NK-92 (cell line): Measurements from ENCODE around the gene PLCD3.

Source experiments
- DNase-seq: peaks from one replicate; lab custom pipeline; 2025; ENCODE audit not compliant: unreplicated experiment; lab: John Stamatoyannopoulos, UW

The PLCD3 gene

DNA sequence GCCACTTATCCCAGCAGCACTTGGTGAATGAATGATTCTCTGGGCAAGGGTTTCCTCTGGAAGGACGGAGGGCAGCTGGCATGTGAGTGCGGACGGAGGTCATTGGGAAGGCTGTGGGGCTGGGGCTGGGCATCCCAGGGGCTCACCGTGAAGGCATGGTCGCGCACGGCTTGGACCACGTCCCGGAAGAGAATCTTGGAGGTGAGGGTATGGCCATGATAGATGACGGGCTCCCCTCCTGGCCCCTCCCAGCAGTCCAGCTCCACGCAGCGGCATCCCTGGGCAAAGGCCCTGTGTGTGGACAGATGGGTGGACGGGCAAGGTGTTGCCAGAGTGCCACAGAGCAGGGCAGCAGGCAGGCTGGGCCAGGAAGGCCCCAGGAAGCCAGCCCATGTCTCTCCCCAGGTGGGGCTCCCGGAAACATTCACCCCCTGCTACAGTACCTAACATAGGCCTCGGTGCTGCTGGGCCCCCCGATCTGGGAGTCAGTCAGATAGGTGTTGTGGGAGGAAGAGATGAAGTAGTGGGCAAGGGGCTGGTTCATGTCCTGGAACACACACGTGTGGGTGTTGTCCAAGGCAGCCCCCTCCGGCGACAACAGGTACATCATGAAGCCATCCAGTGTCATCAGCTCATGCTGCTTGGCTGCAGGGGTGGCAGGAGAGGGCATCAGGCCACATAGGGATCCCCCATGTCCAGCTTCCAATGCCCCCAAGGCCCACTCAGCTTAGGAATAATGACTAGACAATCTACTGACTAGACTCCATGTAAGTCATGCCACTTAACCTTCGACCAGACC is 14.3 kb downstream of the PLCD3 start:
- no peak for DNase-seq

DNA sequence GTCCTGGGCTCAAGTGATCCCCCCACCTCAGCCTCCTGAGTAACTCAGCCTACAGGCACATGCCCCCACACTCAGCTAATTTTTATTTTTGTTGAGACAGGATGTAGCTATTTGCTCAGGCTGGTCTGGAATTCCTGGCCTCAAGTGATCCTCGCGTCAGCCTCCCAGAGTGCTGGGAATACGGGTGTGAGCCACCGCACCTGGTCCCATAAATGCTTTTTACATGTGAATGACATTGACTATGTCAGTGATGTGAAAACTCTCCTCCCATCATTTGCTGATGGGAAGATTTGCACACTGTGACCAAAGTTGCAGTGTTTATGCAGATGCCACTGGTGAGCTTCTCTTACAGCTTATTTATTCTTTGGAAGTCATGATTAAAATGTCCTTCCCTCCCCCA is 15.0 kb downstream of the PLCD3 start:
- DNase-seq, result no peak

DNA sequence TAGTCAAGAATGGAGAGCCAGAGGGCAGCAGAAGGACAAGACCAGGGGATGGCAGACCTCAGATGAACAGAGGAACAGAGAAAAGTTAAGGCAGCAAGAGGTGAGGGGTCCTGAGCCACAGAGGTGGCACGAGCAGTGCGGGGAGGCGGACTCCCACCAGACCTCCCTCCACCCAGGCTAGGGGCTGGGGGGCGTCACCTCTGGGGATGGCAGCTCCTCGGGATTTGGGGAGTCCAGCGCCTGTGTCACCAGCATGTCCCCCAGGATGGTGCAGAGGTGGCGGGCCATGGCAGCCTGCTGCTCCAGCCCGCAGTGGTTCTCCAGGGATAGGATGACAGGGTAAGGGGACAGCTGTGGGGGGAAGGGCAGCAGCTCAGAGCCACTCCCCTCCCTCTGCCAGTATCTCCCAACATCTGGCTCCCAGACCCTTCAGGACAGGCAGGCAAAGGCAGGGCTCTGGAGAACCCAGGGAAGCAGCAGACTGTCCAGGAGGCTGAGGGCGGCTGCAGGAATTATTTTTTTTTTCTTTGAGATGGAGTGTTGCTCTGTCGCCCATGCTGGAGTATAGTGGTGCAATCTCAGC is 15.8 kb downstream of the PLCD3 start:
- no peak for DNase-seq

DNA sequence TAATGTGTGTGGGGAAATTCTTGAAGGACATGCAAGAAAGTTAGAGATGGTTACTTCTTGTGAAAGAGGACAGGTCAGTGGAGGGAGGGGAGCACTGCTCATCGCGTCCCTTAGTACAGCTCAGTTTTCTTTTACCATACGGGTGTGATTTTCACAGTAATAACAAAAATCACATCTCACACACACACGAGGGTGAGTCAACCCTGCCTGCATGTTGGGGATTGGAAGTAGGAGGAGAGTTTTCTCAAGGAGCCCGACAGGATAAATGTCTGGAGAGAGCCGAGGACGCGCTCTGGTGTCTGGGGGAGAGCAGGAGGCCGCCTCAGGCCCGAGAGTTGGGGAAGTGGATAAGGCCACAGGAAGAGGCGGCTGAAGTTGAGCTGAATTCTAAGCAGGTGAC is 16.4 kb downstream of the PLCD3 start:
- DNase-seq, result no peak

DNA sequence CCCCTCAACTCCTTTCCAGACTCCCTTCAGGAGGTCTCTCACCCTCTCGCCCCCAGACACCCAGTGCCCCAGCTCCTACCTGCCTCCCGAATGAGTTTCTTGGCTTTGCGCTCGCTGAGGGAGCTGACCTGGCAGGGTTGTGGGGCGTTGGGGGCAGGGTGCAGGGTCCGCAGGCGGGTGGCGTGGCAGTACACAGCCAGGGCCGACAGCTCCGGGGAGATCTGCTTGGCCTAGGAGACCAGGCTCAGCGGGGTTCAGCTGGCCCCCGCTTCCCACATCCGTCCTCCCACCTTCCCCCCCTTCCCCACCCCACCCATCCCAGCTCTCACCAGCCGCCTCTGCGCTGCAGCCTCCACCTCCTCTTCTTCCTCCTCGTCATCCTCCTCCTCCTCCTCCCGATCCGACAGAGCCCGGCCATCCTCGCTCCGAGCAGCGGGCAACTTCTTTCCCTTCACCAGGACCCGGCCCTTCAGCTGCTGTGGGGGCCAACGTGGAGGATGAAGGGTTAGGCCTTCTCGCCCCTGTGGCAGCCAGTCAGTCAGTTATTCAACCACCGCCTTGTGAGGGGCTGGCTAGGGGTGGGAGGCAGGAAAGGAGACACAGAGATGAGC is 17.2 kb downstream of the PLCD3 start:
- no peak for DNase-seq

DNA sequence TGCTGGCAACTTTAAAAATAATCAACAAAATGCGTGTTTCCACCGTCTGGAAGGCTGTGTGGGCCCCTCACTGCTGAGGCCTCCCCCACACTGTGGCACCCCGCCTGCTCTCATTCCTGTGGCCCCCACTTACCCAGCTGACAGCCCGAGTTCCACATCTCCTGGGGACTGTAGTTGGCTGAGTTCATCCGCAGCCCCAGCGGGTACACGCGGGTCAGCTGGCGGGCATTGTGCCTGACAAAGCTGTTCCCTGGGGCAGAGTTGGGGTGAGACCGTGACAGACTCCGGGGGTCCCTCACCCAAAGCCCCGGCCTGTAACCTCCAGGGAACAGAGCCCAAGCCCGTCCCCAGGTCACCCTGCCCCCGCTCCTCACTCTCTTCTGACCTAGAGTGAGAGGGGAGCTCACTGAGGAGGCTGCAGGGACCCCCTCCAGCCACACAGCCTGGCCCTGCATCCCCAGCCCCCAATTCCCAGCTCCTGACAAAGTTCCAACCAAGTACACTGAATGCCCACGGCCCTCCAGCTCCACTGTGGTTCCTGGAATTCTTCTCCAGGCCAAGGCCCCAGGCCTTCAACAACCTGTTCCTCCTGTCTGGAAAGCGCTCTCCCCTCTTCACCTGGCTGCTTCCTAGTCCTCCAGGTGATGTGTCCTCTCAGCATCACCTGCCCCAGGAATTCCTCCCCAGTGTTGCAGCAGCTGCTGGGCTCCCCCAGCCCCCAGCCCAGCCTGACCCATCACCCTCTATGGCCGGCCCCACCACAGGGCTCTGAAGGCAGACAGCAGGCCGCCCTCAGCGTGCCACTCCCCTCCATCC is 18.0 kb downstream of the PLCD3 start:
- DNase-seq, result no peak

DNA sequence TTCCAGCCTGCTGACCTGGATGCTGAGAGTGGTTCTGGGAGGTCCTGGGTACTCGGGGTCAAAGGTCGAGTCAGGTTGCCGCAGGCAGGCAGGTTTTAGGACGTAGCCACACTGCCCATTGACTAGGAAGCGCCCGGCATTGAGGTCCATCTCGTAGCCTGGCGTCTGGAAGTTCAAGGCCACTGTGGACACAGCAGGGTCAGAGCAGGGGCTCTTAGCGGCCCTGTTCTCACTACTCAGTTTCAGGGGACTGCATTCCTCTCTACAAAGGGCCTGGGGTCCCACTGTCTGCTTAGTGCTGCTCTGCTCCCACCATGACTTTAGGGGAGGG is 18.9 kb downstream of the PLCD3 start:
- no peak for DNase-seq

DNA sequence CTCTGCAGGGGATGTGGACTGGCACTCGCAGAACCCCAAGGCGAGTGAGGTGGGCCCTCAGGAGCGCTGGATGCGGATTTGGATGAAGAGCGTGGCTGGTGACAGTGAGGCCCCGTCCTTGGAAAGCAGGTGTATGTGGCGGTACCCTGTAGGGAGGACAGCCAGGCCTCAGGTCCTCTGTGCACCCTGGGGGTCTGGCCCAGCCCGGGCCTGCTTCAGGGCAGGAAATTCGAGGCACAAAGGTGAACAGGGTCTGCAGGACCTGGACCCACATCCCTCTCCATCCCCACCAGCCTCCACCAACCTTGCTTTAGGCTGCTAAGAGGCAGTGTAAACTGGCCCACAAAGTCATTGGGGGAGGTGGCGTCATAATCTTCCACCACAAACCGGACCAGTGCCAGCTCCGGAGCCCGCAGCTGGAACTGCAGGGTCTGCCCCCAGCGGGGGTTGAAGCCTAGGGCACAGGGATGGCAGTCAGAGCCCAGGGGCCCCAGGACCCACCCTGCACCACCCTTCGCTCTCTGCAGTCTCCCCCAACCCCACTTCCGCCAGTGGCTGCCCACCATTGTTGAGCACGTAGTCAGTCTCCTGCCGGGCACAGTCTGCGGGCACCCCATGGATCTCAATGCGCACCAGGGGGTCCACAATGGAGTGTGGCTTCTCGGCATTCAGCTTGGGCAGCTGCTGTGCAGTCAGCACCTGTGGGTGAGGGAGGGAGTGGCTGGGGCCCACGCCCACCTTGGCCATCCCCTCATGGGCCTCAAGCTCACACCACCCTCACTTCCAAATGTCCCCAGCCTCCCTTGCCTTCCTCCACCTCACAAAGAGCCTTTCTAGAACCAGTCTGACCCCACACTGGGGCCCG is 19.5 kb downstream of the PLCD3 start:
- no peak for DNase-seq

DNA sequence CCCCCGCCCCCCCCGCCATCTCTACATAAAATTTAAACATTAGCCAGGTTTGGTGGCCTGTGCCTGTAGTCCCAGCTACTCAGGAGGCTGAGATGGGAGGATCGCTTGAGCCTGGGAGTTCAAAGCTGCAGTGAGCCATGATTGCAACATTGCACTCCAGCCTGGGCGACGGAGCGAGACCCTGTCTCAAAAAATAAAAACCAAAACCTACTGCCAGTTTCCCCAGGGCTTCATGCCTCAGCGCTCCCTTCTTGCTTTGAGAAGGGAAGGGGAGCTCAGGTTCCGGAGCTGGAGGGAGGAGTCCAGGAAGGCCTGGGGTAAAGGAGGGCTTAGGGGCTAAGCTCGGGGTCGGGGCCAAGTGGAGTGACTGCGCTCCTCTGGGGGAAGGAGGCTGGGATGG is 20.5 kb downstream of the PLCD3 start:
- no peak for DNase-seq

DNA sequence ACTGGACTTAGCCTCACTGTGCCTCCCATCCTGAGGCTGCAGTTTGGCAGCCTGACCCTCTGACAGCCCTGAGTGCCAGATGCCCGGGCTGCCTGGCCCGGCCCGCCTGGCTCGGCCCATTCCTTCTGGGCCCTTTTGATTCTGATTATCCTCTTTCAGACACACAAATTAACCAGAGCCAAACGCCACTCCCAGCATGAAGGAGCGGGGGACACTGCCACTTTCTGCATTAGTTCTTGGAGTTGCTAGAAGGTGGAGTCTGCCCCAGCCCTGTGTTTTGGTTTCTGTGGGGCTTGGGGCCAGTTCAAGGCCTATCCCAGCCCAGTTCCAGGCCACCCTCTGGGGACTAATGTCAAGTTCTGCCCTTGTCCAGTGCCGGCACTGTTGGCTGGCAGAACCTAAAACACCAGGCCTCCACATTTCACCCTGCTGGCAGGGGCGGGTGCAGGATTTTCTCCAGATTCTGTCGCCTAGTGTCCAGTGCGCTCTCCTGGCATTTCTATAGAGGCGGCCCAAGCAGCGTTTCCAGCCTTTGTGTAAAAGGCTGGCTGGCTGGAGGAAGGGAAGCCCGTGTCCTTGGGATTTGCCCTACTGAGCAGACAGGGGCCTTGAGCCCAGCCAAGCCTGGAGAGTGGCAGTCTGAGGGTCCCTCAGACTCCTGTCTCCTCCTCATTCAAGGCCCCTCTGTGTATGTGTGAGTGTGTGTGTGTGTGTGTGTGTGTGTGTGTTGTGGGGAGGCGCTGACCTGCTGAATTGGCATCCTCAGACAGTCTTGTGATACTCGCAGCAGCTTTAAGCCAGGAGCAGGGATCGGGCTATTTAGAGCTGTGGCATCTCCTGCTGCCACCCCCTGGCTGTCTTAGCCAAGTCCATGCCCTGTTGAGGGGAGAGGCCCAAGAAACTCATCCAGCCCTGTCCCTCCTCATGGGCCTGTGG is 21.4 kb downstream of the PLCD3 start:
- no peak for DNase-seq

DNA sequence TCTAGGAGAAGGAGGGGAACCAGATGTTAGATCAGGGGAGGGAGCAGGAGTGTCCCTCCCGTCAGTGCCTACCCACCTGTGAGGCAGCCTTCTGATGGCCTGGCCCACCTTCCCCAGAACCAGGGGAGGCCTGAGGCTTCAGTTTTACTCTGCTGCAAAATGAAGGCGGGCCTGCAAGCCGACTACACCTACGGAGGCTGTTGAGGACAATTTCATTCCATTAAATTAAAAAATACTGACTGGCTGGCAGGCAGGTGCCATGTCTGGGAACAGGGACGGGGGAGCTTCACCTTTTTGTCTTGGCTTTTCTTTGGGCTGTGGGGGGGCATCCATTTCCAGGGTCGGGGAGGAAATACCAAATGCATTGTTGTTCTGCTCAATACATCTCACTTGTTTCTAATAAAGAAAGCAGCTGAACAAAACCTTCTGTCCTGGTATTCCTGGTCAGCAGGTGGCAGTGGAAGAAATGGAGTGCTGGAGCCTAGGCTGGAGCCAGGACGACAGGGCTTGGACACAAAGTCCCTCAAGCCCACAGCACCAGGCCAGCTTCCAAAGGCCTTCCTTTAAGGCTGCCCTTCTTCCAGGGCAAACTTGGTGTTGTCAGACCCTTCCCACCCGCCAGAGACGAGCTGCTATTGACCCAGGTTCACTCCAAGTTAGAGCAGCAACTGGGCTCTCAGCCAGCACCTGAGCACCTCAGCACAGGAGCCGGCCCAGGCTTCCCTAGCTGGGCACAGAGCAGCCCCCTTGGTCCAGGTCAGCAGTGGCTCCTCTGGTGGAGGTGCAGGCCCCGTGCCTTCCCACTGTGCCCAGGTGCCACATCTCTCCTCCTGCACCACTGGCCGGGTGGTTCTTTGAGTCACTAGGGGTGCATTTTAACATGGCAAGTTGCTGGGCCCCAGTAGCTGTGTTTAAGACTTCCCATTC is 23.5 kb downstream of the PLCD3 start:
- DNase-seq, result no peak

DNA sequence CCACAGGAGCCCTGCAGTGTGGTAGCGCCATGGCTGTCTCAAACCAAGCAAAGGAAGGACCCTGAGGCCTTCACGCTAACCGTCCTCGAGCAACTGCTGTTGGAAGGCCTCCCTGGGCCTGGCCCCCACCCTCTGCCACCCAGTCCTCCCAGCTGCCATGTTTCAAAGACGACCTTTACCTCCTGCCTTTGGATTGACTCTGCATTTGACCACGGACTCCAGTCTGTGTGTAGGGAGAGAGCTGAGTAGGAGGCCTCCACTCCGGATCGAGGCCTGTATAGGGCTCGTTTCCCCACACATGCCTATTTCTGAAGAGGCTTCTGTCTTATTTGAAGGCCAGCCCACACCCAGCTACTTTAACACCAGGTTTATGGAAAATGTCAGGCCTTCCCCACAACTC is 24.3 kb downstream of the PLCD3 start:
- no peak for DNase-seq

DNA sequence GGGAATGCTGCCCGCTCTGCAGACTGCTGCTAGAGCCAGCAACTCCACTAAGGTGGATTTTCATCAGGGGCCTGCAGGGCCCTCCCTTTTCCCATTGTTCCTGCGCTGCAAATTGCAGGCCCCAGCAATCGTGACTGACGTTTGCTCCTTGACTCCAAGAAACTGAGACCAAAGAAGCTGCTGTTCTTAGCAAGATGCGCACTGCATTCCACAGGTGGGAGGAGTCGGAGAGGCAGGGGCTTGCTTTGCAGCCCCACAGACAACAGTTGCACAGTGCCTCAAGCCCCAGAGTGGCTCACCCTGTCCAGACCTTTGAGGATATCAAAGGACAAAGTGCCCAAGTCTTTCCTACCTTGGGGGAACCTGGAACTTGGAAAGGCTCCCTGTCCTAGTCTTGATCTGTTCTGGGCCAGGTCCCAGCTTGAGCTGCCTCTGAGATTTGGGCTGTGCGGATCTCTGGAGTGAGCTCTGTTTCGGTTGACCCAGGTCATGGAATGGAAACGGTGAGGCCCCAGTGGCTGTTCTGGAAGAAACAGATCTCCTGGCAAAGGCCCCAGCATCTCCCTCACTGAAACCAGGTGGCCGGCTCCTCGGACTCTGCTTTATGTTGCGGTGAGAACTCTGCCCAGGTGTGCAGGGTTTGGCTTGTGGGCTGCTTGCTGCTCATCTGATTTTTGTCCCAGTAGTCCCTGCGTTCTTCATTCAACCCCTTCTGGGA is 24.9 kb downstream of the PLCD3 start:
- DNase-seq, result no peak

DNA sequence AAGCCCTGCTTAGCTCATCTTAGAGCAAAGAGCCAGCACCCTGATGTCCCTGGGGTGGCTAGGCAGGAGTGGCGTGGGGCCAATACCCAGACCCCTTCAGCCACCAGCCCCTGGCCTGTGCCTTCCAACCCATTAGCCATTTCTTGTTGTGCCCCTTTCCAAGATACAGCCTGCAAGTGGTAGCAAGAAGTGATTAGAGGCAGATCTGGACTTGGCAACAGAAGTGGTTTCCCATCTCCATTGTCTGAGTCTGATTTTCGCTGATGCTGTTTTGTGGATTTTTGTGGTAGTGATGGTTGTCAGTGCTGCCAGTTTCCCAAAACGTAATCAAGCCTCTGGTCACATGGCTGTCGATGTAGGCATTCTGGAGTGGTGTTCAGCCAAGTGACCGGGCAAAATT is 25.7 kb downstream of the PLCD3 start:
- no peak for DNase-seq

DNA sequence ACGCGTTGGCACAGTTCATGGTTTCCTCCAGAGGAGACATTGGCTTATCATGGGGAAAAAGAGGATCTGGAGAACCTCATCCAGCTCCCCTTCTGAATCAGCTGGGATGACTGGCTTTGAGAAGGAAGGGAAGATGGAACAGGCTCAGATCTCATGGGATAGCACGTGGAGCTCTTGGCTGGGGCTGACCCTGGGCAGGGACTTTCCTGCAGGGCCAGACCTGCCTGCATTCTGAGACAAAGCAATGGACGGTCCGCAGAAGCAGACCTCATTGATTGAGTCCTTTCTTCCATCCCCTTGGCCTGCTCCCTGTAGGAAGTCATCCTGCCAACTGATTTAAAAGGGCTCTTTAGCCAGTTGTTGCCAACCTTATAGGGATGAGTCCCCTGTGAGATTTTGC is 26.2 kb downstream of the PLCD3 start:
- DNase-seq, result no peak

DNA sequence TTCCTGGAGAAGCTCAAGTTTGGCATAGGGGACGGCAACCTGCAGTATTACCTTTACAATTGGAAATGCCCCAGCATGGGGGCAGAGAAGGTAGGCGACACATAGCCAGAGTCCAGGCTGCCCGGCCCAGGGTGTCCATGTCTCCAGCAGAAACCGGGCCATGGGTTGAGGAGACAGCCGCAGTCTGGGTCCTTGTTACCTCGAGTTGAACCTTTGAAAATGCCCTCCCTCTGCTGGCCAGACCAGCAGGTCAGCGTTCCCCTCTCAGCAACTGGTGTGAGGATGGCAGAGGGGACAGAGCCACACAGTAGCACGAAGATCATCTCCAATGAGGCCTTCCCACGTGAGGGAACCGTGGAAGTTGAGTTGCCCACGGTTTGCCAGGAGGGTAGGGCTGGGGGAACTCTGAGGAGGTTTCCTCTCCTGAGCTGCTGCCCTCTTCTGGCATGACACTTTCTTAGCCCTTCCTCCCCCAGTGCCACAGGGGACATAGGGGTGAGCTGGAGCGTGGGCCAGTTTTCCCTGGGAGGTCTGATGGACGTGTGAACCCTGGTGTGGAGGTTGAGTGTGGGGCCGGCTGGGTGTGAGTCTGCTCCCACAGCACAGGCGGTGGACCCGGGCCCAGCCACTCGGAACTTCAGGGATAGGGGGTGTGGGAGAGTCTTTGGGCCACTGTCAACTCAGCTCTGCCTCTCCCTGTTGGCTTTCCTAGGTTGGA is 27.2 kb downstream of the PLCD3 start:
- DNase-seq, result no peak

DNA sequence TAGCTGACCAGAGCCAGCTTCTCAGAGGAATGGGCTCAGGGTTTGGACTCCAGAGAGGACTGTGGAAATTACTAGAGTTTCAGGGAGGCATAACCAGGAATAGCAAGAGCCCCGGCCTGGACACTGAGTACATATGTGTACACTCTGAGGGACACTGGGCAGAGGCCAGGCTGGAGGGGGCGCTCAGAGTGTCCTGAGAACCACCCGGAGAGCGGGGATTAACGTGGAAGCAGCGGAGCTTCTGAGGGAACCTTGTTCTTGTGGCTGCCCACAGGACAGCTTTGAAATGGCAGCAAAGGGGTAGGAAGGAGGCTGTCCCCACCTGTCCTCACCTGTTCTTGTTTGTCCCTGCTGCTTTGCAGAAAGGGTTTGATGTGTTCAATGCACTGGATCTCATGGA is 27.8 kb downstream of the PLCD3 start:
- no peak for DNase-seq
